ENCODE measurements around the gene DUSP12. TPM values are rescaled to one million over a fixed set of nuclear protein-coding genes. Genes with fewer than 3 reads are reported as not detected.
"Not testable (repeated sequence)": the region's sequence is repeated elsewhere in the genome, so short reads cannot be mapped to it uniquely, and the experiment has no call there.

DUSP12 gene
- total and polyA plus RNA-seq, 2 experiments from 2014 or later: 35.4 to 47.9 TPM

DNA sequence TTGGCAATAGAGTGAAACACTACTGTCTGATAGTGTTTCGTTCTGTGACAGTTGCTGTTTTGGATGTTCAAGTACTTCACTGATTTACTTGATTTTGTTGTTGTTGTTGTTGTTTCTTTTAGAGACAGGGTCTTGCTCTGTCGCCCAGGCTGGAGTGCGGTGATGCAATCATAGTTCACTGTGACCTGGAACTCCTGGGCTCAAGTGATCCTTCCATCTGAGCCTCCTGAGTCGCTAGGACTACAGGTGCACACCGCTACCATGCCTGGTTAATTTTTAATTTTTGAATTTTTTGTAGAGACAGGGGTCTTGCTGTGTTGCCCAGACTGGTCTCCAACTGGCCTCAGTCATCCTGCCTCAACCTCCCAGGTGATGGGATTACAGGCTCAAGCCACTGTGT is 18.9 kb downstream of the DUSP12 start:
- H4K20me1 ChIP-seq (ENCODE audit: insufficient read depth, poor library complexity, severe bottlenecking): no peaks in the 10 kb centered on the region
- no peaks in the 10 kb centered on the region for H3K27me3 ChIP-seq
- no peak overlapping the region for H3K27ac ChIP-seq
- no peaks in the 10 kb centered on the region for H3K9me2 ChIP-seq (replicated peaks; ENCODE audit: insufficient read depth)
- WGBS (ENCODE audit: low lambda C conversion rate, missing lambda C conversion rate): 94% methylated on average over 5 of the region's 5 CpGs
- H2AFZ ChIP-seq: no peak overlapping the region
- H3K9me3 ChIP-seq (ENCODE audit: low read depth): no peaks in the 10 kb centered on the region
- H3K4me2 ChIP-seq: no peak overlapping the region
- DNase-seq (ENCODE audit: low spot score): no peak
- H3K36me3 ChIP-seq (replicated peaks; ENCODE audit: insufficient read depth, low read depth): no peaks in the 10 kb centered on the region
- H3K4me1 ChIP-seq (ENCODE audit: insufficient read depth): peaks cover 6% of the 10 kb centered on the region
- no peak overlapping the region for H3K4me3 ChIP-seq
- H3K79me2 ChIP-seq: peaks cover 65% of the 10 kb centered on the region
- TF ChIP-seq, protein P1, sequence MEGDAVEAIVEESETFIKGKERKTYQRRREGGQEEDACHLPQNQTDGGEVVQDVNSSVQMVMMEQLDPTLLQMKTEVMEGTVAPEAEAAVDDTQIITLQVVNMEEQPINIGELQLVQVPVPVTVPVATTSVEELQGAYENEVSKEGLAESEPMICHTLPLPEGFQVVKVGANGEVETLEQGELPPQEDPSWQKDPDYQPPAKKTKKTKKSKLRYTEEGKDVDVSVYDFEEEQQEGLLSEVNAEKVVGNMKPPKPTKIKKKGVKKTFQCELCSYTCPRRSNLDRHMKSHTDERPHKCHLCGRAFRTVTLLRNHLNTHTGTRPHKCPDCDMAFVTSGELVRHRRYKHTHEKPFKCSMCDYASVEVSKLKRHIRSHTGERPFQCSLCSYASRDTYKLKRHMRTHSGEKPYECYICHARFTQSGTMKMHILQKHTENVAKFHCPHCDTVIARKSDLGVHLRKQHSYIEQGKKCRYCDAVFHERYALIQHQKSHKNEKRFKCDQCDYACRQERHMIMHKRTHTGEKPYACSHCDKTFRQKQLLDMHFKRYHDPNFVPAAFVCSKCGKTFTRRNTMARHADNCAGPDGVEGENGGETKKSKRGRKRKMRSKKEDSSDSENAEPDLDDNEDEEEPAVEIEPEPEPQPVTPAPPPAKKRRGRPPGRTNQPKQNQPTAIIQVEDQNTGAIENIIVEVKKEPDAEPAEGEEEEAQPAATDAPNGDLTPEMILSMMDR (IDR thresholded peaks at IDR 0.05; ENCODE audit: poor library complexity): no peak
- TF ChIP-seq EZH2 (IDR thresholded peaks at IDR 0.05; ENCODE audit: borderline replicate concordance): no peak
- TF ChIP-seq EZH2phosphoT487 (IDR thresholded peaks at IDR 0.05; ENCODE audit: low read depth, severe bottlenecking, unreplicated experiment): no peak

DNA sequence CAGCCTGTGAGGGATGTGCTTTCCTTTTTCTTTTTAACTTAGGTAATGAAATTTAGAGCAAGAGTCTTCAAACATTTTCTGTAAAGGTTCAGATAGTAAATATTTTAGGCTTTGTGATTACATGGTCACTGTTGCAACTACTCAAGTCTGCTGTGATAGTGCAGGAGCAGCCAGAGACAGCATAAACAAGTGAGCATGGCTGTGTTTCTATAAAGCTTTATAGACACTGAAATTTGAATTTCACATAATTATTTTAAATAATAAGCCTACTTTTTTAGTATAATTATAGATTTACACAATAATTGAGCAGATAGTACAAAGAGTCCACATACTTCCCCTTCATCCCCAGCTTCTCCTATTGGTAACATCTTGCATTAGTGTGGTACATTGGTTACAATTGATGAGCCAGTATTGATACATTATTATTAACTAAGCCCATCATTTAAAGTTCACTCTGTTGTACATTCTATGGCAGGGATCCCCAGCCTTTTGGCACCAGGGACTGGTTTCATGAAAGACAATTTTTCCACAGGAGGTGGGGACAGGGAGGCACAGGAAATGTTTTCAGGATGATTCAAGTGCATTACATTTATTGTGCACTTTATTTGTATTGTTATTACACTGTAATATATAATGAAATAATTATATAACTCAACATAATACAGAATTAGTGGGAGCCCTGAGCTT is 19.5 kb downstream of the DUSP12 start:
- peaks cover 6% of the 10 kb centered on the region for H3K4me1 ChIP-seq (ENCODE audit: insufficient read depth)
- DNase-seq (ENCODE audit: low spot score): no peak
- no peak overlapping the region for H2AFZ ChIP-seq
- no peaks in the 10 kb centered on the region for H3K27me3 ChIP-seq
- no peaks in the 10 kb centered on the region for H3K36me3 ChIP-seq (replicated peaks; ENCODE audit: insufficient read depth, low read depth)
- H3K4me2 ChIP-seq: no peak overlapping the region
- H3K4me3 ChIP-seq: no peak overlapping the region
- H3K79me2 ChIP-seq: peaks cover 71% of the 10 kb centered on the region
- no peaks in the 10 kb centered on the region for H4K20me1 ChIP-seq (ENCODE audit: insufficient read depth, poor library complexity, severe bottlenecking)
- H3K27ac ChIP-seq: no peak overlapping the region
- TF ChIP-seq, protein P1 (IDR thresholded peaks at IDR 0.05; ENCODE audit: poor library complexity): no peak
- TF ChIP-seq EZH2 (IDR thresholded peaks at IDR 0.05; ENCODE audit: borderline replicate concordance) (no peak), EZH2phosphoT487 (IDR thresholded peaks at IDR 0.05; ENCODE audit: low read depth, severe bottlenecking, unreplicated experiment) (no peak)
- H3K9me2 ChIP-seq (replicated peaks; ENCODE audit: insufficient read depth): no peaks in the 10 kb centered on the region
- H3K9me3 ChIP-seq (ENCODE audit: low read depth): no peaks in the 10 kb centered on the region

DNA sequence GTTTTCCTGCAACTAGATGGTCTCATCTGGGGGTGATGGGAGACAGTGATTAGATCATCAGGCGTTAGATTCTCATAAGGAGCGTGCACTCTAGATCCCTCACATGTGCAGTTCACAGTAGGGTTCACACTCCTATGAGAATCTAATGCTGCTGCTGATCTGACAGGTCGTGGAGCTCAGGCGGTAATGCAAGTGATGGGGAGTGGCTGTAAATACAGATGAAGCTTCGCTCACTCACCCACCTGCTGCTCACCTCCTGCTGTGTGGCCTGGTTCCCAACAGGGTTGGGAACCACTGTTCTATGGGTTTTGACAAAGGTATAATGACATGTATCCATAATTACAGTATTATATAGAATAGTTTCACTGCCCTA is 20.1 kb downstream of the DUSP12 start:
- not testable (repeated sequence) for H3K9me3 ChIP-seq (ENCODE audit: low read depth); H2AFZ ChIP-seq; H4K20me1 ChIP-seq (ENCODE audit: insufficient read depth, poor library complexity, severe bottlenecking); H3K27ac ChIP-seq; H3K4me2 ChIP-seq; H3K27me3 ChIP-seq; DNase-seq (ENCODE audit: low spot score); H3K36me3 ChIP-seq (replicated peaks; ENCODE audit: insufficient read depth, low read depth); H3K4me1 ChIP-seq (ENCODE audit: insufficient read depth); H3K9me2 ChIP-seq (replicated peaks; ENCODE audit: insufficient read depth); H3K4me3 ChIP-seq
- peaks cover 75% of the 10 kb centered on the region for H3K79me2 ChIP-seq
- WGBS (ENCODE audit: low lambda C conversion rate, missing lambda C conversion rate): 90% methylated on average over 5 of the region's 5 CpGs

DNA sequence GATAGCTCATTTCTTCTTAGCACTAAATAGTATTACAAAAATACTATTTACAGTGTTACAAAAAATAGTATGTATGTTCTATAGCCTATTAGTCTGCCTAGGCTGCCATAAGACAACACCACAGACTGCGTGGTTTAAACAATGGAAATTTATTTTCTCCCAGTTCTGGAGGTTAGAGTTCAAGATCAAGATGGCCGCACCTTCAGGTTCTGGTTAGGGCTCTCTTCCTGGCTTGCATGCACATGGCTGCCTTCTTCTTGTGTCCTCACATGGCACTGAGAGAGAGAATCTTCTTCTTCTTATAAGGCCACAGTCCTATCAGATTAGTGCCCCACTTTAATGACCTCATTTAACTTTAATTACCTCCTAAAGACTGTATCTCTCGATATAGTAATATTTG is 20.7 kb downstream of the DUSP12 start:
- peaks cover 81% of the 10 kb centered on the region for H3K79me2 ChIP-seq
- peaks cover 9% of the 10 kb centered on the region for H4K20me1 ChIP-seq (ENCODE audit: insufficient read depth, poor library complexity, severe bottlenecking)
- no peak overlapping the region for H3K27ac ChIP-seq
- no peak for DNase-seq (ENCODE audit: low spot score)
- no peaks in the 10 kb centered on the region for H3K9me3 ChIP-seq (ENCODE audit: low read depth)
- no peak overlapping the region for H3K4me2 ChIP-seq
- H3K4me1 ChIP-seq (ENCODE audit: insufficient read depth): peaks cover 6% of the 10 kb centered on the region
- no peak overlapping the region for H2AFZ ChIP-seq
- no peak for TF ChIP-seq EZH2phosphoT487 (IDR thresholded peaks at IDR 0.05; ENCODE audit: low read depth, severe bottlenecking, unreplicated experiment)
- TF ChIP-seq EZH2 (IDR thresholded peaks at IDR 0.05; ENCODE audit: borderline replicate concordance): no peak
- TF ChIP-seq, protein P1 (IDR thresholded peaks at IDR 0.05; ENCODE audit: poor library complexity): no peak
- H3K27me3 ChIP-seq: no peaks in the 10 kb centered on the region
- WGBS (ENCODE audit: low lambda C conversion rate, missing lambda C conversion rate): 95% methylated on average over 3 of the region's 3 CpGs
- H3K36me3 ChIP-seq (replicated peaks; ENCODE audit: insufficient read depth, low read depth): no peaks in the 10 kb centered on the region
- no peak overlapping the region for H3K4me3 ChIP-seq
- no peaks in the 10 kb centered on the region for H3K9me2 ChIP-seq (replicated peaks; ENCODE audit: insufficient read depth)
